SK-N-SH treated with all-trans-retinoic acid at 6 μM for 48 hours (cell line): ENCODE data around the gene MCM3.

Experiments
- ATAC-seq: fragments of 200-7000 bp; cut with Tn5 transposase; 3 replicates; pipeline ENCODE4 v1.9.1; 2020; ENCODE audit warnings: mild to moderate bottlenecking, moderate library complexity
- ARNTL ChIP-seq: fragments of 450-650 bp; formaldehyde crosslinking; IDR thresholded peaks from 2 replicates; pipeline ENCODE4 v1.5.0; 2020; ENCODE audit warnings: low read depth, mild to moderate bottlenecking, moderate library complexity, borderline replicate concordance
- BACH2 ChIP-seq: fragments of 250-450 bp; sonication (Bioruptor Pico); IDR thresholded peaks from 2 replicates; pipeline ENCODE4 v1.9.0; 2021; ENCODE audit warnings: mild to moderate bottlenecking, borderline replicate concordance
- CREB5 ChIP-seq: fragments of 250-450 bp; sonication (Bioruptor Pico); IDR thresholded peaks from 2 replicates; pipeline ENCODE4 v1.5.1; 2020; ENCODE audit warnings: low read depth, mild to moderate bottlenecking, moderate library complexity
- CSDC2 ChIP-seq: fragments of 250-450 bp; sonication (Bioruptor Pico); IDR thresholded peaks from 2 replicates; pipeline ENCODE4 v1.5.0; 2020; ENCODE audit warnings: mild to moderate bottlenecking, moderate library complexity
- CSRNP3 ChIP-seq: fragments of 250-450 bp; sonication (Bioruptor Pico); IDR thresholded peaks from 2 replicates; pipeline ENCODE4 v1.5.1; 2021; ENCODE audit warnings: mild to moderate bottlenecking, moderate library complexity
- ESRRG ChIP-seq: fragments of 250-450 bp; sonication (Bioruptor Pico); IDR thresholded peaks from 2 replicates; pipeline ENCODE4 v1.6.1; 2021; ENCODE audit warnings: mild to moderate bottlenecking
- GLIS3 ChIP-seq: fragments of 250-450 bp; sonication (Bioruptor Pico); IDR thresholded peaks from 2 replicates; pipeline ENCODE4 v1.5.0; 2020; ENCODE audit warnings: mild to moderate bottlenecking, moderate library complexity
- ISL1 ChIP-seq: fragments of 250-450 bp; sonication (Bioruptor Pico); IDR thresholded peaks from 2 replicates; pipeline ENCODE4 v2.1.2; 2022; ENCODE audit warnings: mild to moderate bottlenecking, moderate library complexity
- OSR1 ChIP-seq: fragments of 250-450 bp; sonication (Bioruptor Pico); IDR thresholded peaks from 2 replicates; pipeline ENCODE4 v1.8.0; 2022; ENCODE audit warnings: moderate library complexity, mild to moderate bottlenecking, inconsistent platforms
- PATZ1 ChIP-seq: fragments of 250-450 bp; sonication (Bioruptor Pico); IDR thresholded peaks from 2 replicates; pipeline ENCODE4 v1.8.0; 2020; ENCODE audit warnings: mild to moderate bottlenecking, moderate library complexity, borderline replicate concordance
- POU6F1 ChIP-seq: fragments of 250-450 bp; sonication (Bioruptor Pico); IDR thresholded peaks from 2 replicates; pipeline ENCODE4 v1.8.0; 2021; ENCODE audit warnings: low read depth, mild to moderate bottlenecking, moderate library complexity, borderline replicate concordance
- PPARA ChIP-seq: fragments of 250-450 bp; sonication (Bioruptor Pico); IDR thresholded peaks from 2 replicates; pipeline ENCODE4 v1.5.0; 2020; ENCODE audit warnings: mild to moderate bottlenecking, borderline replicate concordance
- RARB ChIP-seq: fragments of 250-450 bp; sonication (Bioruptor Pico); IDR thresholded peaks from 2 replicates; pipeline ENCODE4 v1.8.0; 2021; ENCODE audit warnings: mild to moderate bottlenecking, moderate library complexity
- SNAI2 ChIP-seq: fragments of 250-450 bp; sonication (Bioruptor Pico); IDR thresholded peaks from 2 replicates; pipeline ENCODE4 v1.5.0; 2020; ENCODE audit warnings: mild to moderate bottlenecking, moderate library complexity
- TCF4 ChIP-seq: fragments of 250-450 bp; sonication (Bioruptor Pico); IDR thresholded peaks from 2 replicates; pipeline ENCODE4 v1.8.0; 2021; ENCODE audit warnings: mild to moderate bottlenecking, moderate library complexity, borderline replicate concordance
- TOX ChIP-seq: fragments of 250-450 bp; sonication (Bioruptor Pico); IDR thresholded peaks from 2 replicates; pipeline ENCODE4 v1.8.0; 2021; ENCODE audit warnings: mild to moderate bottlenecking, moderate library complexity, borderline replicate concordance
- TSHZ2 ChIP-seq: fragments of 250-450 bp; sonication (Bioruptor Pico); IDR thresholded peaks from 2 replicates; pipeline ENCODE4 v1.5.0; 2020; ENCODE audit warnings: mild to moderate bottlenecking, moderate library complexity
- ZC3H10 ChIP-seq: fragments of 250-450 bp; sonication (Bioruptor Pico); IDR thresholded peaks from 2 replicates; pipeline ENCODE4 v1.5.1; 2021; ENCODE audit warnings: mild to moderate bottlenecking, moderate library complexity
- ZFP3 ChIP-seq: fragments of 250-450 bp; sonication (Bioruptor Pico); IDR thresholded peaks from 2 replicates; pipeline ENCODE4 v1.5.0; 2020; ENCODE audit warnings: mild to moderate bottlenecking, moderate library complexity
- ZFP30 ChIP-seq: fragments of 450-650 bp; formaldehyde crosslinking; IDR thresholded peaks from 2 replicates; pipeline ENCODE4 v1.5.0; 2022; ENCODE audit warnings: mild to moderate bottlenecking, moderate library complexity
- ZNF565 ChIP-seq: fragments of 450-650 bp; formaldehyde crosslinking; conservative IDR thresholded peaks from 2 replicates; pipeline ENCODE4 v1.5.0; 2020; ENCODE audit warnings: low read depth, mild to moderate bottlenecking, moderate library complexity
- ZNF70 ChIP-seq: fragments of 450-650 bp; formaldehyde crosslinking; IDR thresholded peaks from 2 replicates; pipeline ENCODE4 v1.5.0; 2020; ENCODE audit warnings: mild to moderate bottlenecking, moderate library complexity
- ZNF8 ChIP-seq: fragments of 450-650 bp; formaldehyde crosslinking; IDR thresholded peaks from 2 replicates; pipeline ENCODE4 v1.5.0; 2020; ENCODE audit warnings: mild to moderate bottlenecking, moderate library complexity

The MCM3 gene

GRCh38 chr6:52303178-52303577 lies 18.6 kb upstream of the MCM3 start:
- no peak for TF ChIP-seq PPARA (CRISPR knock-in tag)
- no peak for TF ChIP-seq ARNTL (CRISPR knock-in tag)
- no peak for TF ChIP-seq ZNF8 (CRISPR knock-in tag)
- no peak for TF ChIP-seq PATZ1 (CRISPR knock-in tag)
- TF ChIP-seq ZC3H10 (CRISPR knock-in tag): no peak
- TF ChIP-seq ZNF70: no peak
- TF ChIP-seq TCF4 (CRISPR knock-in tag): no peak
- TF ChIP-seq OSR1 (CRISPR knock-in tag): no peak
- no peak for TF ChIP-seq ZNF565 (CRISPR knock-in tag)
- TF ChIP-seq BACH2: no peak
- no peak for TF ChIP-seq ZFP30 (CRISPR knock-in tag)
- no peak for TF ChIP-seq SNAI2 (CRISPR knock-in tag)
- no peak for TF ChIP-seq TSHZ2 (CRISPR knock-in tag)
- TF ChIP-seq ZFP3 (CRISPR knock-in tag): no peak
- no peak for TF ChIP-seq CSRNP3
- TF ChIP-seq TOX (CRISPR knock-in tag): no peak
- TF ChIP-seq CSDC2 (CRISPR knock-in tag): no peak
- no peak for TF ChIP-seq RARB (CRISPR knock-in tag)
- TF ChIP-seq ESRRG (CRISPR knock-in tag): no peak
- no peak for ATAC-seq

GRCh38 chr6:52301326-52301725 lies 16.8 kb upstream of the MCM3 start:
- TF ChIP-seq BACH2 (no peak), ISL1 (CRISPR knock-in tag) (no peak), CREB5 (CRISPR knock-in tag) (no peak), PPARA (CRISPR knock-in tag) (no peak), ESRRG (CRISPR knock-in tag) (no peak), ZFP30 (CRISPR knock-in tag) (no peak), ZC3H10 (CRISPR knock-in tag) (no peak), ZNF565 (CRISPR knock-in tag) (no peak), SNAI2 (CRISPR knock-in tag) (no peak), ZNF70 (no peak), OSR1 (CRISPR knock-in tag) (no peak), PATZ1 (CRISPR knock-in tag) (no peak)
- no peak for ATAC-seq

GRCh38 chr6:52300489-52300931 lies 16.0 kb upstream of the MCM3 start:
- no peak for ATAC-seq
- TF ChIP-seq ZC3H10 (CRISPR knock-in tag) (no peak), GLIS3 (CRISPR knock-in tag) (no peak), ZFP3 (CRISPR knock-in tag) (no peak), BACH2 (no peak), POU6F1 (no peak), ISL1 (CRISPR knock-in tag) (no peak), TOX (CRISPR knock-in tag) (no peak), PPARA (CRISPR knock-in tag) (no peak), PATZ1 (CRISPR knock-in tag) (no peak), ZNF8 (CRISPR knock-in tag) (no peak), SNAI2 (CRISPR knock-in tag) (no peak)
